ENCODE data around the gene PHF21A. TPM values are rescaled to one million over a fixed set of nuclear protein-coding genes. Genes with fewer than 3 reads are reported as not detected.
"Not testable (repeated sequence)": the region's sequence is repeated elsewhere in the genome, so short reads cannot be mapped to it uniquely, and the experiment has no call there.

The PHF21A gene
- total RNA-seq, 1 donor from 2014 or later, result 33.7 TPM

- Mint-ChIP-seq H3K36me3 (ENCODE audit: low read depth) (no peaks in the 10 kb centered on the region), H3K4me1 (peaks cover 2% of the 10 kb centered on the region), H3K27ac (no peak overlapping the region), H3K4me3 (peak overlapping the region; percentile 28), H3K27me3 (peaks cover 32% of the 10 kb centered on the region), H3K9me3 (no peaks in the 10 kb centered on the region)
- no peak for DNase-seq
- intact Hi-C loops (cut with micrococcal nuclease), result no loop called here
Measured at GRCh38 chr11:45900916-45901617, 220.2 kb downstream of the PHF21A start.

DNA sequence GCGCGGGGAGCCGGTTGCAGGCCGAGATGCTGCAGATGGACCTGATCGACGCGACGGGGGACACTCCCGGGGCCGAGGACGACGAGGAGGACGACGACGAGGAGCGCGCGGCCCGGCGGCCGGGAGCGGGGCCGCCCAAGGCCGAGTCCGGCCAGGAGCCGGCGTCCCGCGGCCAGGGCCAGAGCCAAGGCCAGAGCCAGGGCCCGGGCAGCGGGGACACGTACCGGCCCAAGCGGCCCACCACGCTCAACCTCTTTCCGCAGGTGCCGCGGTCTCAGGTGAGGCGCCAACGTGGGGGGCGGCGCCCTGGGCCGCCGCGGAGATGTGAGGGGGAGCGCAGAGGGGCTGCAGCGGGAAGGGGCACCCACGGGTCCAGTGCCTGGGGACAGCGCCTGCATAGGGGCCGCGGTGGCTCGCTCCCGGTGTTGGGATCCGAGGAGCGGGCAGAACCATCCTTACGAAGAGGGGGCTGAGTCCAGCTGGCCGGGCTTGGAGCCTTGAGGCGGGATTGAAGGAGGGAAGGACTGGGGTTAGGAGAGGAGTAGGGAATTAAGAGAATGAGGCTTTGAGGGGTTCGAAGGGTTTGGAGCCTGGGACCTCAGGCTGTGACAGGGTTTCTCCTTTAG is 221.0 kb downstream of the PHF21A start:
- H3K36me3 Mint-ChIP-seq (ENCODE audit: low read depth); intact Hi-C loops (cut with micrococcal nuclease); H3K9me3 Mint-ChIP-seq; DNase-seq; H3K27ac Mint-ChIP-seq; H3K4me1 Mint-ChIP-seq: not testable (repeated sequence)
- peaks cover 32% of the 10 kb centered on the region for H3K27me3 Mint-ChIP-seq
- peak overlapping the region; percentile 28 for H3K4me3 Mint-ChIP-seq

DNA sequence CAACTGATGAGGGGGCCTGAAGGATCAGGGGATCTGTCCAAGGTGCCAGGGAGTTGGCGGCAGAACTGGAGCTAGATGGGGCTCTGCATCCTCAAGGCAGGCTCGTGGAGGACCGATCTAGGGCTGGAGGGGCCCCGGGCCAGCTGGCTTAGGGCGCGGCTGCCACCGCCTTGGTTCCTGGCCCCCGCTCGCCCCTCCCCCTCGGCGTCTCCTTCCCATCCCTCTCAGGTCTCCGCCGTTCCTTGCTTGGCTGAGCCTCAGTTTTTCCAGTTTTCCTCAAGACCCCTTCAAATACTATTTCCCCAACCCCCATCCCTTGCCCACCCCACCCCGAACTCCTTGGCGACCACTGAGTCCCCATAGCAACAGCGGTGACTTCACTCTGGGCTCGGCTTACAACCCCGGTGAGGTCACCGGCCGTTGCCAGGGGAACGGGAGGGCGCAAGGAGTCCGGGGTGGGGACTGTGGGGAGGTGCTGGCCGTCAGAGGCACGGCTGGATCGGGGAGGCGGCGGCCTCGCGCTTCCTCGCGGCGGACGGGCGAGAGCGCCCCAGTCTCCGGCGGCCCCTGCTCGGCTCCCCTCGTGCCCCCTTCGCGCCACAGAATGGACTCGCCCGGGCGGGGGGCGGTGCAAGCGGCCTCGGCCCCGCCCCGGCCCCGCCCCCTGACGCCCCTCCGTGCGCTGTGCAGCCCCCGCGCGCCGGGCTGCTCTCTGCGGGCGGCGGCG is 221.6 kb downstream of the PHF21A start:
- H3K9me3 Mint-ChIP-seq, result no peaks in the 10 kb centered on the region
- no peaks in the 10 kb centered on the region for H3K36me3 Mint-ChIP-seq (ENCODE audit: low read depth)
- intact Hi-C loops (cut with micrococcal nuclease), result no loop called here
- H3K4me3 Mint-ChIP-seq, result peak overlapping the region; percentile 69
- H3K27me3 Mint-ChIP-seq, result peaks cover 37% of the 10 kb centered on the region
- DNase-seq, result peak; percentile 92
- H3K27ac Mint-ChIP-seq, result no peak overlapping the region
- peaks cover 2% of the 10 kb centered on the region for H3K4me1 Mint-ChIP-seq

GRCh38 chr11:45899086-45899447 is 222.2 kb downstream of the PHF21A start:
- H3K9me3 Mint-ChIP-seq, result no peaks in the 10 kb centered on the region
- no peak for DNase-seq
- no peaks in the 10 kb centered on the region for H3K36me3 Mint-ChIP-seq (ENCODE audit: low read depth)
- peaks cover 37% of the 10 kb centered on the region for H3K27me3 Mint-ChIP-seq
- H3K4me3 Mint-ChIP-seq, result peak overlapping the region; percentile 69
- H3K27ac Mint-ChIP-seq, result no peak overlapping the region
- H3K4me1 Mint-ChIP-seq, result peaks cover 2% of the 10 kb centered on the region
- intact Hi-C loops (cut with micrococcal nuclease), result no loop called here

DNA sequence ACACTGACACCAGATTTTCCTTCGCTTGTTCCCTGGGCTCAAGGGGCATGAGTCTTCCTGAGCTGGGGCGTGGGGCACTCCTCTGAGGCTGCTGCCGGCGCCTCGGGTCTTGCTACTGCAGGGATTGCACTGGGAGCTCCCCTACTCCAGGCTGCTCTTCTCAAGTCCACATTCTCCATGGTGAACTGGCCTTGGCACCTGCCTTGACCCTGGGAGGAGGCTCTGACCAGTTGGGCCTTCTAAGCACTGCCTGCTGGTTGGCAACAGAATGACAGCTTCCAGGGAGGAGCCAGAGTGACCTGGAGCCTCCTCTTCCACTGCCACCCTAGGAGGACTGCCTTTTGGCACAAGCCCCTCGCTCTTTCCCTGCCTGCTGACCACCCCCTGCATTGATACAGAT is 223.7 kb downstream of the PHF21A start:
- intact Hi-C loops (cut with micrococcal nuclease), result no loop called here
- no peaks in the 10 kb centered on the region for H3K9me3 Mint-ChIP-seq
- H3K36me3 Mint-ChIP-seq (ENCODE audit: low read depth), result no peaks in the 10 kb centered on the region
- peaks cover 40% of the 10 kb centered on the region for H3K27me3 Mint-ChIP-seq
- DNase-seq, result no peak
- no peak overlapping the region for H3K4me3 Mint-ChIP-seq
- peaks cover 2% of the 10 kb centered on the region for H3K4me1 Mint-ChIP-seq
- no peak overlapping the region for H3K27ac Mint-ChIP-seq

DNA sequence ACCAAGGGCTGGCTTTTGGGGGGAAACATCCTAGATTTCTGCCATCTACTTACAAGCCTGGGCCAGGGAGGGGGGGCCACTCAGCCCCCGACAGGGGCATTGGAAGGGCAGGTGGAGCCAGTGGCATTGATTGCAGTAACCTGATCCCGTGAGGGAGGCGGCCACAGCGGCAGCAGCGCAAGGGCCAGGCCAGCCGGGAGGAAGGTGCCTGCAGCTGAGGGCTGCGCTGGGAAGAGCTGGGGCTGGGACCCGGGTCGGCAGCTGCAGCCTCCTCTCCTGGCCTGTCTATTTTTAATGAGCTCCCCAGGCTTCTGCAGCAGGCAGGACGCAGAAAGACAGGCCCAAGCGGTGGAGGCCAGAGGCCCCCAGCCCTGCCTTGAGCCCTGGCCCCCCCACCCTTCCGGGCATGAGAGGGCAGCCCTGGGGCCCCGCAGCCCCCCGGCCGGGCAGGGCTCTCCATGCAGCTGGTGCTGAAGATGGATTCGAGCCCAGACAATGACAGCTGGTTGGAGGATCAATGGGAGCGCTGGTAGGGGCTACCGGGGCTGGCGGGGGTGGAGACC is 224.8 kb downstream of the PHF21A start:
- H3K27me3 Mint-ChIP-seq, result peaks cover 38% of the 10 kb centered on the region
- no peaks in the 10 kb centered on the region for H3K9me3 Mint-ChIP-seq
- intact Hi-C loops (cut with micrococcal nuclease), result no loop called here
- H3K4me3 Mint-ChIP-seq, result no peak overlapping the region
- no peak for DNase-seq
- no peaks in the 10 kb centered on the region for H3K36me3 Mint-ChIP-seq (ENCODE audit: low read depth)
- H3K27ac Mint-ChIP-seq, result no peak overlapping the region
- H3K4me1 Mint-ChIP-seq, result peaks cover 2% of the 10 kb centered on the region

DNA sequence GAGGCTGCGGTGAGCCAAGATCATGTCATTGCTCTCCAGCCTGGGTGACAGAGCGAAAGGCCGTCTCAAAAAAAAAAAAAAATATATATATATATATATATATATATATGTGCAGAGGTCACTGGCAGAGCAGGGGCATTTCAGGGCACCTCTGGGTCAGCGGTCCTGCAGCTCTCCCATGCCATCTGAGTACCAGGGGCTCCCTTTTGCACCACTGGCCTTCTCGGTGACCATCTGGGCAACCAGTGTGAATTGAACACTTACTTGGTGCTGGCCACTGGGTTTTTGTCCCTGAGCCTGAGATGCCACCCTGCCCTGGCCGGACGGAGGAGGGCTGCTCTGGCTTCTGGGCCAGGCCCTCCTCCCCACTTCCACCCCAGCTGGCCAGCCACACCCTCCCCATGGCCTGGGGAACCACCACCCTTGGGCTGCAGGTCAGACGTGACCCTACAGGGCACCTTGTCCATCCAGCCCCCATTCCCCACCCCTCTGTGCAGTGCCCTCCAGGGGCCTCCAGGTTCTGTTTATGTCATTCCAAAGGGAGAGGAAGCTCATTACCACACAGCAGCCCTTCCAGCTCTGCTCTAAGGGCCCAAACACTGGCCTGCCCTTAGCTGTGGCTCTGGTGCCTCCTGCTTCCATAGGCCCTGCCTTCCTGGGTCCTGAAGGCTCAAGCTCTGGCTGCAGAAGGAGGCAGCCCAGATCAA is 225.5 kb downstream of the PHF21A start:
- peaks cover 2% of the 10 kb centered on the region for H3K4me1 Mint-ChIP-seq
- intact Hi-C loops (cut with micrococcal nuclease), result no loop called here
- no peak for DNase-seq
- H3K27ac Mint-ChIP-seq, result no peak overlapping the region
- H3K27me3 Mint-ChIP-seq, result peaks cover 30% of the 10 kb centered on the region
- H3K4me3 Mint-ChIP-seq, result no peak overlapping the region
- no peaks in the 10 kb centered on the region for H3K9me3 Mint-ChIP-seq
- H3K36me3 Mint-ChIP-seq (ENCODE audit: low read depth), result no peaks in the 10 kb centered on the region

GRCh38 chr11:45894555-45895247 is 226.6 kb downstream of the PHF21A start:
- Mint-ChIP-seq H3K9me3 (no peaks in the 10 kb centered on the region), H3K4me1 (peaks cover 2% of the 10 kb centered on the region), H3K36me3 (ENCODE audit: low read depth) (no peaks in the 10 kb centered on the region), H3K4me3 (no peak overlapping the region), H3K27ac (no peak overlapping the region), H3K27me3 (peaks cover 26% of the 10 kb centered on the region)
- DNase-seq, result no peak
- intact Hi-C loops (cut with micrococcal nuclease), result no loop called here

- no peaks in the 10 kb centered on the region for H3K9me3 Mint-ChIP-seq
- H3K27me3 Mint-ChIP-seq, result peaks cover 20% of the 10 kb centered on the region
- H3K4me3 Mint-ChIP-seq, result no peak overlapping the region
- H3K27ac Mint-ChIP-seq, result no peak overlapping the region
- intact Hi-C loops (cut with micrococcal nuclease), result no loop called here
- no peak for DNase-seq
- H3K4me1 Mint-ChIP-seq, result no peaks in the 10 kb centered on the region
- no peaks in the 10 kb centered on the region for H3K36me3 Mint-ChIP-seq (ENCODE audit: low read depth)
Measured at GRCh38 chr11:45892856-45893255, 228.4 kb downstream of the PHF21A start.

GRCh38 chr11:45890886-45891550 is 230.2 kb downstream of the PHF21A start:
- peaks cover 14% of the 10 kb centered on the region for H3K27me3 Mint-ChIP-seq
- H3K9me3 Mint-ChIP-seq, result no peaks in the 10 kb centered on the region
- no peak for DNase-seq
- intact Hi-C loops (cut with micrococcal nuclease), result no loop called here
- H3K36me3 Mint-ChIP-seq (ENCODE audit: low read depth), result no peaks in the 10 kb centered on the region
- H3K27ac Mint-ChIP-seq, result no peak overlapping the region
- H3K4me3 Mint-ChIP-seq, result no peak overlapping the region
- no peaks in the 10 kb centered on the region for H3K4me1 Mint-ChIP-seq

GRCh38 chr11:45889966-45890365 is 231.3 kb downstream of the PHF21A start:
- H3K27ac Mint-ChIP-seq, result no peak overlapping the region
- no peaks in the 10 kb centered on the region for H3K36me3 Mint-ChIP-seq (ENCODE audit: low read depth)
- H3K4me3 Mint-ChIP-seq, result no peak overlapping the region
- H3K9me3 Mint-ChIP-seq, result no peaks in the 10 kb centered on the region
- H3K4me1 Mint-ChIP-seq, result peaks cover 3% of the 10 kb centered on the region
- DNase-seq, result no peak
- peaks cover 13% of the 10 kb centered on the region for H3K27me3 Mint-ChIP-seq
- intact Hi-C loops (cut with micrococcal nuclease), result loop anchor here (5.0 kb wide), 1 partner anchor 43 kb away; the partner anchor contains the start of gene CRY2

DNA sequence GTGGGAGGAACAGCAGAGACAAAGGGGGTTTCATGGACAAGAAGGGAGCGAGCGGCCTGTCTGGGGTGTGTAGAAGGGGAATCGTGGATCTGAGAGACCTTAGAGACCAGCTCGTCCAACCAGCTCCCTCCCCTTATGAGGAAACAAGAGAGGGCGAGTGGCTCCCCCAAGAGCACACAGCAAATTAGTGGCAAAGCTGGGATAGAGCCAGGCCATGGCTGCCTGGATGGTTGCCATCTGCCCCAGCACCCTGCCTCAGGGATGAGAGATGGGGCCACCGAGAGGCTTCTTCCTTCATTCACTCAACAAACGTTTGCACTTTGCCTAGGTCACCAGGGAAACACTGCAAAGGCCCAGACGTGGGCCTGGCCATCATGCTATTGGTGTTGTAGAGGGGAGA is 231.7 kb downstream of the PHF21A start:
- Mint-ChIP-seq H3K4me1 (peaks cover 4% of the 10 kb centered on the region), H3K9me3 (no peaks in the 10 kb centered on the region), H3K27ac (no peak overlapping the region), H3K4me3 (no peak overlapping the region), H3K27me3 (peaks cover 14% of the 10 kb centered on the region), H3K36me3 (ENCODE audit: low read depth) (no peaks in the 10 kb centered on the region)
- intact Hi-C loops (cut with micrococcal nuclease), result loop anchor here (5.0 kb wide), 1 partner anchor 42 kb away; the partner anchor contains the start of gene CRY2
- DNase-seq, result no peak

GRCh38 chr11:45887587-45887986 is 233.7 kb downstream of the PHF21A start:
- peaks cover 10% of the 10 kb centered on the region for H3K27me3 Mint-ChIP-seq
- no peaks in the 10 kb centered on the region for H3K36me3 Mint-ChIP-seq (ENCODE audit: low read depth)
- no peak overlapping the region for H3K27ac Mint-ChIP-seq
- DNase-seq, result no peak
- intact Hi-C loops (cut with micrococcal nuclease), result loop anchor here (5.0 kb wide), 1 partner anchor 40 kb away; the partner anchor contains the start of gene CRY2
- H3K4me1 Mint-ChIP-seq, result peaks cover 6% of the 10 kb centered on the region
- no peaks in the 10 kb centered on the region for H3K9me3 Mint-ChIP-seq
- H3K4me3 Mint-ChIP-seq, result no peak overlapping the region
